GM18858 (cell line): ENCODE data around the gene GLB1L.
A peak's percentile ranks its signal among the peaks of the same experiment; 100 is the strongest.

Source experiments
- ATAC-seq: cut with Tn5 transposase; IDR thresholded peaks from one replicate; pipeline ENCODE4 v1.9.1; 2021; ENCODE audit not compliant: unreplicated experiment

The GLB1L gene

GRCh38 chr2:219228041-219228910 is 17.0 kb downstream of the GLB1L start:
- ATAC-seq = no peak

GRCh38 chr2:219225350-219225749 is 19.9 kb downstream of the GLB1L start:
- ATAC-seq = no peak

- ATAC-seq = no peak
Measured at GRCh38 chr2:219223831-219224610, 21.2 kb downstream of the GLB1L start.

- ATAC-seq = no peak
Measured at GRCh38 chr2:219221957-219222518, 23.2 kb downstream of the GLB1L start.

- ATAC-seq = no peak
Measured at GRCh38 chr2:219220652-219221402, 24.4 kb downstream of the GLB1L start.

- ATAC-seq = no peak
Measured at GRCh38 chr2:219219784-219220532, 25.3 kb downstream of the GLB1L start.

GRCh38 chr2:219218732-219219701 is 26.2 kb downstream of the GLB1L start, which contains the start of gene ABCB6:
Gene ABCB6 (minus strand): TSS chr2:219218958. CDS start chr2:219218673, 285 bp downstream.
- peak; percentile 54 for ATAC-seq

GRCh38 chr2:219218217-219218731 is 27.0 kb downstream of the GLB1L start:
- ATAC-seq = peak; percentile 19

- no peak for ATAC-seq
Measured at GRCh38 chr2:219216535-219216915, 28.7 kb downstream of the GLB1L start.

GRCh38 chr2:219215871-219216534 is 29.2 kb downstream of the GLB1L start:
- no peak for ATAC-seq

- no peak for ATAC-seq
Measured at GRCh38 chr2:219214786-219215185, 30.5 kb downstream of the GLB1L start.

GRCh38 chr2:219214141-219214540 is 31.1 kb downstream of the GLB1L start:
- ATAC-seq = no peak

GRCh38 chr2:219213486-219214071 is 31.7 kb downstream of the GLB1L start:
- ATAC-seq = no peak

- no peak for ATAC-seq
Measured at GRCh38 chr2:219213026-219213415, 32.2 kb downstream of the GLB1L start.

- ATAC-seq = no peak
Measured at GRCh38 chr2:219210886-219211362, 34.3 kb downstream of the GLB1L start.

GRCh38 chr2:219210196-219210885 is 34.9 kb downstream of the GLB1L start:
- ATAC-seq = no peak
